ENCODE measurements around the gene MAP7D1. TPM values are rescaled to one million over a fixed set of nuclear protein-coding genes. Genes with fewer than 3 reads are reported as not detected.

Gene MAP7D1
- total and polyA plus RNA-seq, 2 donors (not counting 3 experiments of a cell fraction or from before 2014, with no cell fraction given): 69.7 to 193 TPM

- H3K4me3 ChIP-seq (replicated peaks in 1 of 3; ENCODE audit: insufficient read depth in 1 of 3, low read depth in 1 of 3, low read length in 3 of 3): no peak overlapping the region
- intact Hi-C loops (cut with micrococcal nuclease): no loop called here
- H3K27ac ChIP-seq (ENCODE audit: insufficient read depth, low read depth, low read length): no peak overlapping the region
- no peaks in the 10 kb centered on the region for H3K9me3 ChIP-seq (replicated peaks; ENCODE audit: control insufficient read depth, insufficient read depth, low read length)
- no peak overlapping the region for H3K9ac ChIP-seq (replicated peaks; ENCODE audit: extremely low read depth, insufficient read depth, low read length)
- TF ChIP-seq GATA2 (IDR thresholded peaks at IDR 0.05; ENCODE audit: insufficient read depth, insufficient read length, low read depth, low read length) (no peak), POLR2A (IDR thresholded peaks at IDR 0.05; ENCODE audit: low read depth, low read length) (no peak), MYC (IDR thresholded peaks at IDR 0.05; ENCODE audit: low read depth, low read length) (no peak), JUN (IDR thresholded peaks at IDR 0.05; ENCODE audit: borderline replicate concordance, insufficient read depth, insufficient read length, low read depth) (no peak)
- TF ChIP-seq, protein P1, sequence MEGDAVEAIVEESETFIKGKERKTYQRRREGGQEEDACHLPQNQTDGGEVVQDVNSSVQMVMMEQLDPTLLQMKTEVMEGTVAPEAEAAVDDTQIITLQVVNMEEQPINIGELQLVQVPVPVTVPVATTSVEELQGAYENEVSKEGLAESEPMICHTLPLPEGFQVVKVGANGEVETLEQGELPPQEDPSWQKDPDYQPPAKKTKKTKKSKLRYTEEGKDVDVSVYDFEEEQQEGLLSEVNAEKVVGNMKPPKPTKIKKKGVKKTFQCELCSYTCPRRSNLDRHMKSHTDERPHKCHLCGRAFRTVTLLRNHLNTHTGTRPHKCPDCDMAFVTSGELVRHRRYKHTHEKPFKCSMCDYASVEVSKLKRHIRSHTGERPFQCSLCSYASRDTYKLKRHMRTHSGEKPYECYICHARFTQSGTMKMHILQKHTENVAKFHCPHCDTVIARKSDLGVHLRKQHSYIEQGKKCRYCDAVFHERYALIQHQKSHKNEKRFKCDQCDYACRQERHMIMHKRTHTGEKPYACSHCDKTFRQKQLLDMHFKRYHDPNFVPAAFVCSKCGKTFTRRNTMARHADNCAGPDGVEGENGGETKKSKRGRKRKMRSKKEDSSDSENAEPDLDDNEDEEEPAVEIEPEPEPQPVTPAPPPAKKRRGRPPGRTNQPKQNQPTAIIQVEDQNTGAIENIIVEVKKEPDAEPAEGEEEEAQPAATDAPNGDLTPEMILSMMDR (IDR thresholded peaks at IDR 0.05; ENCODE audit: extremely low read depth in 1 of 2, insufficient read depth in 1 of 2, low read depth in 1 of 2, low read length in 2 of 2): no peak
- FAIRE-seq: no peak
- POLR2A ChIA-PET: no interaction called here
- no peaks in the 10 kb centered on the region for H3K27me3 ChIP-seq (ENCODE audit: control insufficient read depth in 2 of 2, insufficient read depth in 2 of 2, low read length in 2 of 2)
- H3K4me1 ChIP-seq (ENCODE audit: control insufficient read depth, extremely low read depth, insufficient read depth, low read length): no peaks in the 10 kb centered on the region
- H4K20me1 ChIP-seq (replicated peaks; ENCODE audit: control insufficient read depth, extremely low read depth, insufficient read depth, low read length): no peaks in the 10 kb centered on the region
- DNase-seq (ENCODE audit: low read depth, low spot score): no peak
- BruUV-seq (replicated peaks): no TSS peak
- dilution Hi-C loops (cut with MboI; ENCODE audit: extremely low pct_ligation_motif_present, low sequenced_read_pairs): no loop called here
- no peaks in the 10 kb centered on the region for H3K36me3 ChIP-seq (ENCODE audit: control insufficient read depth in 2 of 2, extremely low read depth in 1 of 2, insufficient read depth in 2 of 2, low read length in 2 of 2)
- H3K4me2 ChIP-seq (ENCODE audit: insufficient read depth, low read length): no peak overlapping the region
- H3K79me2 ChIP-seq (ENCODE audit: control insufficient read depth, insufficient read depth, low read length): no peaks in the 10 kb centered on the region
- CTCF ChIA-PET: interaction anchor here (1.5 to 2.4 kb wide), 2 partner anchors 9 to 21 kb away, joined by 6 to 10 read pairs; no protein-coding TSS in a partner anchor
- no peaks in the 10 kb centered on the region for H3K9me1 ChIP-seq (replicated peaks; ENCODE audit: control insufficient read depth, extremely low read depth, insufficient read depth, low read length)
- no peak overlapping the region for H2AFZ ChIP-seq (ENCODE audit: low read depth, low read length)
Observed at GRCh38 chr1:36114371-36114770, 41.6 kb upstream of the MAP7D1 start.

DNA sequence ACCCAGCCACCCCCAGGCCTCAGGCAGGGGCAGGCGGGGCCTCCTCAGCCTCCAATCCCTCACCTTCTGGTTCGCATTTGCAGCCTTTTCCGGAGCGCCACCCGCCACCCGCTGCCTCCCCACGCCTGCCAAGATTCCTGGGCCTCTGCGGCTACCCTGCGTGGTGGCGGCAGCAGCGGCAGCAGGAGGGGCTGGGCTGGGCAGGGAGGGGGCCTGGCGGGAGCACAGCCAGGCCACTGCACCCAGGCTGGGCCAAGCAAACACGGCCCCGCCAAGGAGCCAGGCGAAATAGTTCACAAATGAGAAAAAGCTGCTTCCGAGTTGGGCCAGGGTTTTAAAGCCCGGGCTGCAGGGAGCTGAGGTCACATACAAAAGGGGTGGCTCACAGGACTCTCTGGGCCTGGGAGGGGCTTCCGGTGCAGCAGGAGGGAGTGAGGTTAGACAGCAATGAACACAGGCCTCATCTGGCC, 40.7 kb upstream of the MAP7D1 start:
- H3K79me2 ChIP-seq (ENCODE audit: control insufficient read depth, insufficient read depth, low read length): no peaks in the 10 kb centered on the region
- ChIA-PET CTCF (interaction anchor here (0.7 to 3.2 kb wide), 4 partner anchors 10 to 73 kb away, joined by 3 to 24 read pairs (median 7); no protein-coding TSS in a partner anchor), POLR2A (interaction anchor here (0.5 kb wide), 1 partner anchor 106 kb away, joined by 4 read pairs; no protein-coding TSS in a partner anchor)
- H3K4me1 ChIP-seq (ENCODE audit: control insufficient read depth, extremely low read depth, insufficient read depth, low read length): no peaks in the 10 kb centered on the region
- no peak overlapping the region for H3K4me3 ChIP-seq (replicated peaks in 1 of 3; ENCODE audit: insufficient read depth in 1 of 3, low read depth in 1 of 3, low read length in 3 of 3)
- no peak for TF ChIP-seq POLR2AphosphoS5 (IDR thresholded peaks at IDR 0.05; ENCODE audit: insufficient read depth, low read depth, low read length)
- TF ChIP-seq JUN (IDR thresholded peaks at IDR 0.05; ENCODE audit: borderline replicate concordance, insufficient read depth, insufficient read length, low read depth): no peak
- TF ChIP-seq, protein P1 (IDR thresholded peaks at IDR 0.05; ENCODE audit: extremely low read depth in 1 of 2, insufficient read depth in 1 of 2, low read depth in 1 of 2, low read length in 2 of 2): no peak
- TF ChIP-seq, protein P2, sequence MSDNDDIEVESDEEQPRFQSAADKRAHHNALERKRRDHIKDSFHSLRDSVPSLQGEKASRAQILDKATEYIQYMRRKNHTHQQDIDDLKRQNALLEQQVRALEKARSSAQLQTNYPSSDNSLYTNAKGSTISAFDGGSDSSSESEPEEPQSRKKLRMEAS (IDR thresholded peaks at IDR 0.05; ENCODE audit: insufficient read depth, insufficient read length): no peak
- TF ChIP-seq GATA2 (IDR thresholded peaks at IDR 0.05; ENCODE audit: insufficient read depth, insufficient read length, low read depth, low read length): no peak
- H3K36me3 ChIP-seq (ENCODE audit: control insufficient read depth in 2 of 2, extremely low read depth in 1 of 2, insufficient read depth in 2 of 2, low read length in 2 of 2): no peaks in the 10 kb centered on the region
- H3K27ac ChIP-seq (ENCODE audit: insufficient read depth, low read depth, low read length): no peak overlapping the region
- H3K9me3 ChIP-seq (replicated peaks; ENCODE audit: control insufficient read depth, insufficient read depth, low read length): no peaks in the 10 kb centered on the region
- FAIRE-seq (no peak), DNase-seq (ENCODE audit: low read depth, low spot score) (no peak)
- no peak overlapping the region for H2AFZ ChIP-seq (ENCODE audit: low read depth, low read length)
- no peaks in the 10 kb centered on the region for H4K20me1 ChIP-seq (replicated peaks; ENCODE audit: control insufficient read depth, extremely low read depth, insufficient read depth, low read length)
- no peaks in the 10 kb centered on the region for H3K27me3 ChIP-seq (ENCODE audit: control insufficient read depth in 2 of 2, insufficient read depth in 2 of 2, low read length in 2 of 2)
- no peak overlapping the region for H3K4me2 ChIP-seq (ENCODE audit: insufficient read depth, low read length)
- intact Hi-C loops (cut with micrococcal nuclease): no loop called here
- H3K9ac ChIP-seq (replicated peaks; ENCODE audit: extremely low read depth, insufficient read depth, low read length): no peak overlapping the region
- no peaks in the 10 kb centered on the region for H3K9me1 ChIP-seq (replicated peaks; ENCODE audit: control insufficient read depth, extremely low read depth, insufficient read depth, low read length)
- dilution Hi-C loops (cut with MboI; ENCODE audit: extremely low pct_ligation_motif_present, low sequenced_read_pairs): no loop called here
- BruUV-seq (replicated peaks): no TSS peak
